Measurements from ENCODE around the gene RRP1B. TPM values are rescaled to one million over a fixed set of nuclear protein-coding genes. Genes with fewer than 3 reads are reported as not detected.

Gene RRP1B
- total and polyA plus RNA-seq, 4 donors, result 7.3 to 12.6 (median 8.4) TPM

GRCh38 chr21:43643193-43643592, 16.2 kb upstream of the RRP1B start:
- no peak for TF ChIP-seq MAX (IDR thresholded peaks at IDR 0.05)
- TF ChIP-seq HNF4A (conservative IDR thresholded peaks at IDR 0.05), result no peak
- TF ChIP-seq RAD21 (IDR thresholded peaks at IDR 0.05), result no peak
- TF ChIP-seq YY1 (IDR thresholded peaks at IDR 0.05), result no peak
- TF ChIP-seq CTCF (IDR thresholded peaks at IDR 0.05; ENCODE audit: low read depth, low read length, missing input control), result no peak
- no peak for TF ChIP-seq REST (IDR thresholded peaks at IDR 0.05)
- no peak for TF ChIP-seq JUND (IDR thresholded peaks at IDR 0.05)
- TF ChIP-seq ATF3 (IDR thresholded peaks at IDR 0.05), result no peak
- no peak for TF ChIP-seq SP1 (IDR thresholded peaks at IDR 0.05)
- no peak for TF ChIP-seq GABPA (IDR thresholded peaks at IDR 0.05 in 1 of 2, conservative IDR thresholded peaks at IDR 0.05 in 1 of 2)
- 98% methylated on average over 4 of the region's 4 CpGs for WGBS
- H3K27me3 ChIP-seq (ENCODE audit: control insufficient read depth in 4 of 4, insufficient read depth in 4 of 4, low read length in 3 of 4), result no peaks in the 10 kb centered on the region
- peaks cover 0 to 10% (median 4%) of the 10 kb centered on the region in 4 donors for H3K4me1 ChIP-seq (ENCODE audit: control insufficient read depth in 4 of 4, insufficient read depth in 4 of 4, low read length in 3 of 4)
- no peaks in the 10 kb centered on the region for H3K9me3 ChIP-seq (ENCODE audit: control insufficient read depth in 4 of 4, low read length in 3 of 4)
- no peaks in the 10 kb centered on the region for H3K36me3 ChIP-seq (ENCODE audit: control insufficient read depth in 4 of 4, insufficient read depth in 3 of 4, low read depth in 1 of 4, low read length in 3 of 4)
- H3K4me3 ChIP-seq (ENCODE audit: low read depth in 1 of 3, low read length in 3 of 3), result no peak overlapping the region
- no peak for DNase-seq (ENCODE audit: low spot score)
- no peak overlapping the region for H3K9ac ChIP-seq (ENCODE audit: low read depth in 1 of 2, low read length in 2 of 2)
- H3K27ac ChIP-seq (ENCODE audit: low read depth in 1 of 2, low read length in 2 of 2), result no peak overlapping the region

- no peaks in the 10 kb centered on the region for H3K36me3 ChIP-seq (ENCODE audit: control insufficient read depth in 4 of 4, insufficient read depth in 3 of 4, low read depth in 1 of 4, low read length in 3 of 4)
- no peaks in the 10 kb centered on the region for H3K9me3 ChIP-seq (ENCODE audit: control insufficient read depth in 4 of 4, low read length in 3 of 4)
- no peak for DNase-seq (ENCODE audit: low spot score)
- TF ChIP-seq ZBTB33 (IDR thresholded peaks at IDR 0.05) (no peak), FOXA1 (IDR thresholded peaks at IDR 0.05) (no peak), TAF1 (conservative IDR thresholded peaks at IDR 0.05) (no peak), EGR1 (IDR thresholded peaks at IDR 0.05; ENCODE audit: low read depth in 2 of 2) (no peak), ATF3 (IDR thresholded peaks at IDR 0.05) (no peak), FOXA2 (IDR thresholded peaks at IDR 0.05) (no peak), JUND (IDR thresholded peaks at IDR 0.05) (no peak), CTCF (IDR thresholded peaks at IDR 0.05; ENCODE audit: low read depth, low read length, missing input control) (no peak), NR2F2 (IDR thresholded peaks at IDR 0.05) (no peak), SP1 (IDR thresholded peaks at IDR 0.05) (no peak), YY1 (IDR thresholded peaks at IDR 0.05) (no peak)
- H3K9ac ChIP-seq (ENCODE audit: low read depth in 1 of 2, low read length in 2 of 2), result no peak overlapping the region
- H3K4me3 ChIP-seq (ENCODE audit: low read depth in 1 of 3, low read length in 3 of 3), result no peak overlapping the region
- WGBS, result 92% methylated on average over 4 of the region's 4 CpGs
- no peaks in the 10 kb centered on the region for H3K27me3 ChIP-seq (ENCODE audit: control insufficient read depth in 4 of 4, insufficient read depth in 4 of 4, low read length in 3 of 4)
- H3K4me1 ChIP-seq (ENCODE audit: control insufficient read depth in 4 of 4, insufficient read depth in 4 of 4, low read length in 3 of 4), result peaks cover 0 to 10% (median 4%) of the 10 kb centered on the region in 4 donors
- H3K27ac ChIP-seq (ENCODE audit: low read depth in 1 of 2, low read length in 2 of 2), result no peak overlapping the region
These were observed 15.3 kb upstream of the RRP1B start for GRCh38 chr21:43644071-43644470.

Data from liver (tissue), 9 donors.